DMS79 (cell line): ENCODE measurements around the gene BAIAP2L1.
"Not testable (repeated sequence)": the region's sequence is repeated elsewhere in the genome, so short reads cannot be mapped to it uniquely, and the experiment has no call there.

Source experiments
- DNase-seq: peaks from one replicate; lab custom pipeline; 2025; lab: John Stamatoyannopoulos, UW

The BAIAP2L1 gene, protein sequence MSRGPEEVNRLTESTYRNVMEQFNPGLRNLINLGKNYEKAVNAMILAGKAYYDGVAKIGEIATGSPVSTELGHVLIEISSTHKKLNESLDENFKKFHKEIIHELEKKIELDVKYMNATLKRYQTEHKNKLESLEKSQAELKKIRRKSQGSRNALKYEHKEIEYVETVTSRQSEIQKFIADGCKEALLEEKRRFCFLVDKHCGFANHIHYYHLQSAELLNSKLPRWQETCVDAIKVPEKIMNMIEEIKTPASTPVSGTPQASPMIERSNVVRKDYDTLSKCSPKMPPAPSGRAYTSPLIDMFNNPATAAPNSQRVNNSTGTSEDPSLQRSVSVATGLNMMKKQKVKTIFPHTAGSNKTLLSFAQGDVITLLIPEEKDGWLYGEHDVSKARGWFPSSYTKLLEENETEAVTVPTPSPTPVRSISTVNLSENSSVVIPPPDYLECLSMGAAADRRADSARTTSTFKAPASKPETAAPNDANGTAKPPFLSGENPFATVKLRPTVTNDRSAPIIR

DNA sequence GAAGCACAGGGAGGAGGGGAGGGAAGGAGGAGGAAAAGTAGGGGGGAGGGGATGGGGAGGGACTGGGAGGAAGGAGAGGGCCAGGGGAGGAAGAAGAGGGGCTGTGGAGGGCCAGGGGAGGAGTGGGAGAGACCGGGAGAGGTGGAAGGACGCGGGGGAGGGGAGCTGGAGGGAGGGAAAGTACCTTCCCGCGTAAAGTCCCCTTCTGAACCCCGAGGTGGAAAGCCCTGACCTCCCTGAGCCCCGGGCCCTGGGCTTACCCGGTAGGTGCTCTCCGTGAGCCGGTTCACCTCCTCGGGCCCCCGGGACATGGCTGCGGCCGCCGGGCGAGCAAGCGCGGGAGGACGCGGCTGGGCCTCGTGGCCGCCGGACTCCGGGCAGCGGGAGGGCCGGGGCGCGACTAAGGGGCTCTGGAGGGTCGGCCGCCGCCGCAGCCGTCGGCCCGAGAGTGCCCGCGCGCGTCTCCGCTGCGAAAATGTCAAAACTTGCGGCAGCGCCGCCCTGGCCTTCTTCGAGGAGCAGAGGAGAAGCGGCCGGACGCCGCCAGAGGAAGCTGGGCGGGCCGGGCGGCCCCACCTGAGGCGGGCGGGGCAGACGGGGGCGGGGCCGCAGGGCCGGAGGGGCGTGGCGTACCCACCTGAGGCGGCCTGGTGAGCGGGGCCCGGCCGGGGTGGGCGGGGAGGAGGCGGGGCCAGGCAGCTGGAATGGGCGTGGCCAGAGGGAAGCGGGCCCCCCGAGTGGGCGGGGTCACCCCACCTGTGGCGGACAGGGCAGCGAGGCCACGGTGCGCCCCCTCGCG is at the start of gene BAIAP2L1:
BAIAP2L1 (minus strand) TSS at position 549 of the 799 bp plus-strand sequence; CDS start at position 311, 238 bp downstream.
- DNase-seq: peak; percentile 61

DNA sequence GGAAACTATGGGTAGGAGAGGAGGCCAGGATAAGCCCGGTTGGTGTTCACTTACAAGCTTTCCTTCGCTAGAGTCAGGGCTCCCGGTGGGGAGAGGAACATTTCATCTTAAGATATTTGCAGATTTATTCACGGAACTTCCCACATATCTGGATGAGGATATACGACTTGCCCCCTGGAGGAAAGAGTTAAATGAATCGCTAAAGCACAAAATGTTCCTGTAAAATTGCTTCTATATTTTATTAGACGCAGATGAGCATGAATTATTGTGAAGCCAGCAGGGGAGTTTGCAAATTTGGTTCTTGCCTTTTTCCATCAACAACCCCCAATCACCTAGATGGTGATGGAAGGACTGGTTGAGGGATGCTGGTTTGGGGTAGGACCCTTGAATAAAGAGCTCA is 47.9 kb upstream of the BAIAP2L1 start:
- DNase-seq: no peak

DNA sequence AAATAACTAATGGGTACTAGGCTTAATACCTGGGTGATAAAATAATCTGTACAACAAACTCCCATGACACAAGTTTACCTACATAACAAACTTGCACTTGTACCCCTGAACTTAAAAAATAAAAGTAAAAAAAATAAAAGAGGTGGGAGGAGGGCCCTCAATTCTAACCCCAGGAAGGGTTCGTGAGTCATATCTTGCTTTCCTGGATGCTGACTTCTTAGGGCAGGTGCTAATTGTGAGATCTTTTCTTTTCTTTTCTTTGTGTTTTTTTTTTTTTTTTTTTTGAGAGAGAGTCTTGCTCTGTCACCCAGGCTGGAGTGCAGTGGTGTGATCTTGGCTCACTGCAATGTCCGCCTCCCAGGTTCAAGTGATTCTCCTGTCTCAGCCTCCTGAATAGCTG is 40.1 kb upstream of the BAIAP2L1 start:
- not testable (repeated sequence) for DNase-seq

DNA sequence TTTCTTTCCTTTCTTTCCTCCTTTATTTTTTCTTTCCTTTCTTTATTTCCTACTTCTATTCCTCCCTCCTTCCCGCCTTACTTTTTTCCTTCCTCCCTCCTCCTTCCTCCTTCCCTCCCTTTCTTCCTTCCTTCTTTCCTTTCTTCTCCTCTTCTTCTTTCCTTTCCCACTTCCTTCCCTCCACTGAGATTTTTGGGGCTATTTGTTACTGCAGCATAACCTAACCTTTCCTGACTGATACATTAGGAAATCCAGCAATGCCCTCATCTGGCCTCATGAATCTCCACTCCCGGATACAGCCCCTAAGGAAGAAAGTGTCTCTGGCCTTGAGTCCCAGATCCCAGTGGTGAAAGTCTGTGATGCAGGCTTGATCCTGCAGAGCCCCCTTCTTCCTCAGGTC is 38.6 kb upstream of the BAIAP2L1 start:
- DNase-seq: no peak

DNA sequence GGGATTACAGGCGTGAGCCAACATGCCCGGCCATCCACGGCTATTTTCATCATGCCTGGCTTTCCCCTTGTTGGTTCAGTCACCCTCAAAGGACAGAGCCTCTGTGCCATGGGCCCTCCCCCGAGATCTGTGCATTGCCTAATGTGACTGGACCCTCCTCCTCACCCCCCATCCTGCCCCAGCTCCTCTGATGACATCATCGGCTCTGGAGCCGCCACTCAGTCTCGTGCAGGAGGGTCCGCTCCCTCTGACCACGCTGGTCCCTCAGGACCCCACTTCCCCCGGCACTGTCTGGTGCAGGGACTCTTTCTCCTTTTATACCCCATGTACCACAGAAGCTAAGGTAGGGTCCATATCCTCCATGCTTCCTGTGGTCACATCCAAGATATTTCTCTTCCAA is 33.2 kb upstream of the BAIAP2L1 start:
- DNase-seq: no peak

DNA sequence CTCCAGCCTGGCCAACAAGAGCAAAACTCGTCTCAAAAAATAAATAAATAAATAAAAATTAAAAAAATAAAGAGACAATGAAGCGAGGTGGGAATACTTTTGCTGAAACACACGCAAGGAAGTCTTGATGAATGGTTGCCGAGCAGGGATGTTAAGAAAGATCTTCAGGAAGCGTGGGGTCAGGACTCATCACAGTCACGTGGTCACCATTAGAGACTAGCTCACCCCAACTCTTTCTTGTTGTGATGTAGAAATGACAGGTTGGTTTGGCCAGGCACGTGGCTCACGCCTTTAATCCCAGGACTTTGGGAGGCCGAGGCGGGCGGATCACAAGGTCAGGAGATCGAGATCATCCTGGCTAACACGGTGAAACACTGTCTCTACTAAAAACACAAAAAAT is 28.9 kb upstream of the BAIAP2L1 start:
- no peak for DNase-seq

DNA sequence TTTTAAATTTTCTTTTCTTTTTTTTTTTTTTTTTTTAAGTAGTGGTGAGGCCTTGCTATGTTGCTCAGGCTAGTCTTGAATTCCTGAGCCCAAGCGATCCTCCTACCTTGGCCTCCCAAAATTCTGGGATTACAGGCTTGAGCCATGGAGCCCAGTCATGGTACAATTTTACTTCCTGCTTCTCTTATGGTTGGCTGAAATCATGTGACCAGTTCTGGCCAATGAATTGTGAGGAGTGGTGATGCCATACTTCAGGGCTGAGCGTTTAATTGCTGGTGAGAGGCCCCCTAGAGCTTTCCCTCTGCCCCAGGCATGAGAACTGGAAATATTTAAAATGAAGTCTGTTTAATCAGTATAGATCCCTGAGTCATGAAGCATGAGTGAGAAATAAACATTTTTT is 22.2 kb upstream of the BAIAP2L1 start:
- DNase-seq: no peak

DNA sequence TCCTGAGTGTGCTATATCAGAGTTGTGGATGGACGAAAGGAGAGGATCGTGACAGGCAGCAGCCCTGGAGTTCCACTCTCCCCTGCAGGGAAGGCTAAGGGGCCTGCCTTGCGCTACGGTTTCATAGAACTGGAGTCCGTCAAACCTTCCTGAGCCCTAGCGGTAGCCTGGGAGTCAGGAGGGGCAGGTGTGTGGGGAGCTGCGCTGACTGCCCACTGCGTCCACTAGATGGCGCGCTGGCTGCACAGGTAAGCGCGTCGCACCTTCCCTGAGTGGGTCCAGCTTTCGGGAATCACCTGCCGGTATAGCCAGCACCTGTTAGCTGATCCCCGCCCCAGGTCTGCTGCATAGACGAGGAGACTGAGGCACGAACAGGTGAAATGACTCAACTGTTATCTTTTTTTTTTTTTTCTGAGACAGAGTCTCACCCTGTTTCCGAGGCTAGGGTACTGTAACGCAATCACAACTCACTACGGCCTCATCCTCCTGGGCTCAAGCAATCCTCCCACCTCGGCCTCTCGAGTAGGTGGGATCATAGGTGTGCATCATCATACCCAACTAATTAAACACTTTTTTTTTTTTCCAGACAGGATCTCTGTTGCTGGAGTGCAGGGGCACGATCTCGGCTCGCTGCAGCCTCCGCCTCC is 20.2 kb upstream of the BAIAP2L1 start:
- peak; percentile 69 for DNase-seq

DNA sequence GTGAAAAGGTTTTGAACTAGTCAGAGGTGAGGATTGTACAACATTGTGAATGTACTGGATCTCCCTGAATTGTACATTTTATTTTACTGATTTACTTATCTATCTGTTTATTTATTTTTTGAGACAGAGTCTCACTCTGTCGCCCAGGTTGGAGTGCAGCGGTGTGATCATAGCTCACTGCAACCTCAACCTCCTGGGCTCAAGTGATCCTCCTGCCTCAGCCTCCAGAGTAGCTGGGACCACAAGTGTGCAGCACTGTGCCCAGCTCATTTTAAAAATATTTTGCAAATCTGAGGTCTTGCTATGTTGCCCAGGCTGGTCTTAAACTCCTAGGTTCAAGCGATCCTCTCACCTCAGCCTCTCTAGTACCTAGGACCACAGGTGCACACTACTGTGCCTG is 19.1 kb upstream of the BAIAP2L1 start:
- not testable (repeated sequence) for DNase-seq

DNA sequence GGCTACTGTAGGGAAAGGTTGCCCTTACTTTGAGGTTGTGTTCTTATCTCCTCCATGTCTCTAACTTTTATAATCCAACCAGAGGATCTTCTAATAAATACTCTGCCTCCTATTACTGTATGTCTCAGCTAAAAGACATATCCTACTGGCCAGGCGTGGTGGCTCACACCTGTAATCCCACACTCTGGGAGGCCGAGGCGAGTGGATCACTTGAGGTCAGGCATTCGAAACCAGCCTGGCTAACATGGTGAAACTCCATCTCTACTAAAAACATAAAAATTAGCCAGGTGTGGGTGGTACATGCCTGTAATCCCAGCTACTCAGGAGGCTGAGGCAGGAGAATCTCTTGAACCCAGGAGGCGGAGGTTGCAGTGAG is 18.4 kb upstream of the BAIAP2L1 start:
- not testable (repeated sequence) for DNase-seq

DNA sequence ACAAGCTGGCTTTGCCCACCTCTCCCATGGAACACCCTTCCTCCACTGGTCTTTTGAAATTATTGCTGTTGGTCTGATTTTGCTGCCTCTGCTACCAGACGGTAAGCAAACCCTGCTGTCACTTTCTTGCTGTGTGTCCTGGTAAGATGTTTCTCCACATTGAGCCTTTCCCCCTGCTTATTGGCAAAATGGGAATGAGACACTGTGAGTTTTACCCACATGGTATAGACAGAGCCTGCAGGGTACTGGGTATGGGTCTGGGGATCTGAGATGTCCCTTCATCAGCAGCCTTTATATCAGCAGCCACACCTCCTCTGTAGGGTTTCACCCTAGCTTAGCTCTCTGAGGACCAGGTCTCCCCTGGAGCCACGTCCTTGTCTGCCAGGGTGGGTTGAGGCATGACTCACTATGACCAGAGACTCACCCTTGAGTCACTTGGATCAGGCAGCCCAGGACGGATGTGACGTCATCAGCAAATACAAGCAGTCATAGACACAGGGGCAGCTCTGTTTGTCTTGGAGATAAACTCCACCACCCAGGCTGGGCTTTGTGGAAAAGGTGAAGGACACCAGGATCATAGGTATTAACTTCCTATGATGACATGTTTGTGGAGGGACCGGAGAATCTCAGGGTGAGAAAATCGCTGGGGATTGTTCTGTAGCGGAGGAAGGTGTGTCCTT is 17.9 kb upstream of the BAIAP2L1 start:
- DNase-seq: no peak

DNA sequence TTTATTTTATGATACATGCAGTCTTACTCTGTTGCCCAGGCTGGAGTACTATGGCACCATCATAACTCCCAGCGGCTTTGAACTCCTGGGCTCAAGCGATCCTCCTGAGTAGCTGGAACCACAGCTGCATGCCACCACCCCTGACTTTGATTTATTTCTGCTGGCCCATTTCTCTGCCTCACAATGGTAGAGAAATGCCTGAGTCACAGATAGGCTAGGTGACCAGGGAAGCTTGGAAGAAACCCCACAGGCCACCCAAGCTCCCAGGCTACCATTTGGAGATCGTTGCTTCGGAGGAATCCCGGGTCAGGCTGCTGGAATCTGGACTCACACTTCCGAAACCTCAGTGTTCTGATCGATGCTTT is 17.4 kb upstream of the BAIAP2L1 start:
- DNase-seq: no peak

DNA sequence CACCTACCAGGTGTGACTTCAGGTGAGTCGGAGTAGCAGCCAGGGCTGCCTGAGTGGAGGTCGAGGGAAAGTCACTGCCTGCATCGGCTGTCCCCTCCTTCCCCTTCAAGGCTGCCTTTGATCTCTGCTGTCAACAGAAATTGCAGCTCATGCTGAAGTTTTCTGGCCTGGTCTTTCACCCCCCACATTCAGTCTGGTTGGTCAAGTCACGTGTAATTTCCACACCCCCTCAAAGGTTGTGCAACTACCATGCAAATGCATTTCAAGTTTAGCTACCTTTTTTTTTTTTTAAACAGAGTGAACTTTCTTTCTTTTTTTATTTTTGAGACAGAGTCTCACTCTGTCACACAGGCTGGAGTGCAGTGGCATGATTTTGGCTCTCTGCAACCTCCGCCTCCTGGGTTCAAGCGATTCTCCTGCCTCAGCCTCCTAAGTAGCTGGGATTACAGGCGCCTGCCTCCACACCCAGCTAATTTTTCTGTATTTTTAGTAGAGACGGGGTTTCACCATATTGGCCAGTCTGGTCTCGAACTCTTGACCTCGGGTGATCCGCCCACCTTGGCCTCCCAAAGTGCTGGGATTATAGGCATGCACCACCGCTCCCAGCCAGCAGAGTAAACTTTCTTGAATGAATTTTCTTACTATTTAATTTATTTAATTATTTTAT is 16.8 kb upstream of the BAIAP2L1 start:
- not testable (repeated sequence) for DNase-seq

DNA sequence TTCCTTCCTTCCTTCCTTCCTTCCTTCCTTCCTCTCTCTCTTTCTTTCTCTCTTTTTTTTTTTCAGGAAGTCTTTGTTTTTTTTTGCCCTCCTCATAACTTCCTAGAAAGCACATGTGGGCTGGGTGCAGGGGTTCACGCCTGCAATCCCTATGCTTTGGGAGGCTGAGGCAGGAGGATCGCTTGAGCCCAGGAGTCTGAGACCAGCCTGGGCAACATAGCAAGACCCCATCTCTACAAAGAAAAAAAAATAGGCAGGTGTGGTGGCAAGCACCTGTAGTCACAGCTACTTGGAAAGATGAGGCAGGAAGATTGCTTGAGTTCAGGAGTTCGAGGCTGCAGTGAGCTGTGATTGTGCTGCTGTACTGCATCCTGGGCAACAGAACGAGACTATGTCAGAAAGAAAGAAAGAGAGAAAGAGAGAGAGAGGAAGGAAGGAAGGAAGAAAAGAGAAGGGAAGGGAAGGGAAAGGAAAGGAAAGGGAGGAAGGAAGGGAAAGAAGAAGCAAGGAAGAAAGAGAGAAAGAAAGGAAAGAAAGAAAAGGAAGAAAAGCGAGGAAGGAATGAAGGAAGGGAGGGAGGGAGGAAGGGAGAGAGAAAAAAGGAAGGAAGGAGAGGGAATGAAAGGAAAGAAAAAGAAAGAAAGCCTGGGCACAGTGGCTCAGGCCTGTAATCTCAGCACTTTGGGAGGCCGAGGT is 13.5 kb upstream of the BAIAP2L1 start:
- DNase-seq: no peak

DNA sequence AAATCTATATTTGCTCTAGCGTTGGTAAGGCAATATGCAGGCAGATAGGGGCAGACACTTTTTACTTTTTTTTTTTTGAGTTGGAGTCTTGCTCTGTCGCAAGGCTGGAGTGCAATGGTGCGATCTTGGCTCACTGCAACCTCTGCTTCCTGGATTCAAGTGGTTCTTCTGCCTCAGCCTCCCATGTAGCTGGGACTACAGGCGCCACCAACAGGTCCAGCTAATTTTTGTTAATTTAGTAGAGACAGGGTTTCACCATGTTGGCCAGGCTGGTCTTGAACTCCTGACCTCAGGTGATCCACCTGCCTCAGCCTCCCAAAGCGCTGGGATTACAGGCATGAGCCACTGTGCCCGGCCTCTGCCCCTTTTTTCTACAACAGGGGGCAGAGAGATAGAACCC is 12.8 kb upstream of the BAIAP2L1 start:
- DNase-seq: not testable (repeated sequence)

DNA sequence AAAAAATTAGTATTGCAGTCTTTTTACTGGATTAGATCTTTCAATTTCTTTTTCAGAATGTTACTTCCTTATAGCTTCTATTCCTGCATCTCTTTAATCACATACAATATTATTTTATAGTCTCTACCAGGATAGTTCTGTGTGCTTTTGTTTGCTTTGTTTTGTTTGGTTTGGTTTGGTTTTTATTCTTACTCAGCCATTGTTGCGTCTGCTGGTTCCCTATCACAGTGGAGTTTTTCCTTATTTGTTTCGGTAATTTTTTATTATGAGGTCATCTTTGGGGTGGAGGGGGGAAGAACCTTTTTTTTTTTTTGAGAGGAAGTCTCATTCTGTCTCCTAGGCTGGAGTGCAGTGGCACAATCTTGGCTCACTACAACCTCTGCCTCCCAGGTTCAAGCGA is 9.0 kb upstream of the BAIAP2L1 start:
- no peak for DNase-seq

DNA sequence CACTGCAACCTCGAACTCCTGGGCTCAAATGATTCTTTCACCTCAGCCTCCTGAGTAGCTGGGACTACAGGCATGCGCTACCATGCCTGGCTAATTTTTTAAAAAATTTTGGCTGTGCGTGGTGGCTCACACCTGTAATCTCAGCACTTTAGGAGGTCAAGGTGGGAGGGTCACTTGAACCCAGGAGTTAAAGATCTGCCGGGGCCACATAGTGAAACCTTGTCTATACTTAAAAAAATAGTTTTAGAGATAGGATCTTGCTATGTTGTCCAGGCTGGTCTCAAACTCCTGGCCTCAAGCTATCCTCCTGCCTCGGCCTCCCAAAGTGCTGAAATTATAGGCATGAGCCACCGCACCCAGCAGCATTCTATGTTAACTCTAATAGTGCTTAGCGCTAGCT is 7.3 kb upstream of the BAIAP2L1 start:
- DNase-seq: not testable (repeated sequence)

DNA sequence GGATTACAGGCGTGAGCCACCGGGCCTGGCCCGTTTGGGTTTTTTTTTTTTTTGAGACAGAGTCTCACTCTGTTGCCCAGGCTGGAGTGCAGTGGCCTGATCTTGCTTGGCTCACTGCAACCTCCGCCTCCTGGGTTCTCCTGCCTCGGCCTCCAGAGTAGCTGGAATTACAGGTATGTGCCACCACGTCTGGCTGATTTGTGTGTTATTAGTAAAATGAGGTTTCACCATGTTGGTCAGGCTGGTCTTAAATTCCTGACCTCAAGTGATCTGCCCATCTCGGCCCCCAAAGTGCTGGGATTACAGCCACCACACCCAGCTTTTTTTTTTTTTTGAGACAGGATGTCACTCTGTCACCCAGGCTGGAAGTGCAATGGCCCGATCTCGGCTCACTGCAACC is 5.9 kb upstream of the BAIAP2L1 start:
- no peak for DNase-seq

DNA sequence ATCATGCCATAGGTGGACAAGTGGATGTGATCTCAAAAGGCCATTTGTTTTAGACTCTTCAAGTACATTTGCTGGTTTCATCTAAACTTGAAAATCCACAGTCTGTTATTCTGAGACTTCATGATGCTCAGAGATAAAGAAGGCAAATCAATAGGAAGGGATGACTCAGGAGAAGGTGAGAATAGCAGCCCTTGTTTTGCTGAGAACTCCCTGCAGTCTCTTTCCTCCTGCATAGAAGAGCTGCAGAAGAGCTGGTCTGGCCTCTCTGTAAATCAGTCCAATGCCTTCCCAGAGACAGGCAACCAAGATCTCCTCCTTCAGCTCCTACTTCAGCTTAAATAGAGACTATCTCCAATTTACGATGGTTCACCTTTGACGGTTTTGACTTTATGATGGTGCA is 4.0 kb upstream of the BAIAP2L1 start:
- no peak for DNase-seq

DNA sequence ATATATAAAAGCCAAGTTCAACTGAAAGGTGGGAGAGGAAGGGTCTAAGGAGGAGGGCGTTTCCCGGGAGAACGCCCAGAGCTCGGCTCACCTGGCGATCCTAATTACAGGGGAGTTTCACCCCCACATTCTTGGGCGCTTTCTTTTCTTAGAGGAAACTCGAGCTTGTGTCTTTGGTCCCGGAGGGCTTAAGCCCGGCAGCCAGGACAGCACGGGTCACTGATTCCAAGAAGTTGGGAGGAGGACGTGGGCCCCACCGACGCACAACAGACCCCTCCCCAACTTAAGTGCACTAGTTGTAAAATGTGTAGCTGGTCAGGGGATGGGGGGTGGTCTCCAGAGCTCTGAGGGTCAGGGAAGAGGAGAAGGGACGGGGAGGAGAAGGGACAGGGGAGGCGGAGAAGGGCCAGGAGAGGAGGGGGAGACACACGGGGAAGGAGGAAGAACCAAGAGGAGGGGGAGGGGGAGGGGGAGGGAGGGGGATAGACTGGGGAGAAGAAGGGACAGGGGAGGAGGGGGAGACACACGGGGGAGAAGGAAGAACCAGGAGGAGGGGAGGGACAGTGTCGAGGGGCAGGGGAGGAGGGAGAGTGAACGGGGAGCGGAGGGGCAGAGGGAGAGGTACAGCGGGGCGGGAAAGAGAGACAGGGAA is 874 bp downstream of the BAIAP2L1 start:
- DNase-seq: peak; percentile 17
